T1000 (cell line): ENCODE results near the gene TCERG1L.
"Not testable (repeated sequence)": the region's sequence is repeated elsewhere in the genome, so short reads cannot be mapped to it uniquely, and the experiment has no call there.

Experiments
- DNase-seq: peaks from one replicate; lab custom pipeline; 2025; ENCODE audit warnings: mixed read lengths; lab: John Stamatoyannopoulos, UW

TCERG1L gene

DNA sequence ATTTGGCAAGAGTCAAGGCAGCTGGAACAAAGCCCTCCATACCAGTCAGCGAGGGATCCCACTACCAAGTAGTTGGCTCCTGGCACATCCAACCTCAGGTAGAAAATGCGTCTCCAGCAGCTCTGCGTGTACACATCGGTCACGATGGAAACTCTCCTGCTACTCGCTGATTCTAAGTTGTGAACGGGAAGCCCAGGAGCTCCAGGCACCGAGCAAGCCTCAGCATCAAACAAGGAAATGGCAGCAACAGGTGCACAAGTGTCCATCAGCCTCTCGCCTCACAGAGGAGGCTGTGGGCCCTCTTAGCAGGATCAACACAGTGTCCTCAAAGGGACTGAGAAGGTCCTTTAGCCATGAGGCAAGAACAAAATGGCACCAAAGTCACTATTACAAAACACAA, 127.0 kb downstream of the TCERG1L start:
- DNase-seq = no peak

DNA sequence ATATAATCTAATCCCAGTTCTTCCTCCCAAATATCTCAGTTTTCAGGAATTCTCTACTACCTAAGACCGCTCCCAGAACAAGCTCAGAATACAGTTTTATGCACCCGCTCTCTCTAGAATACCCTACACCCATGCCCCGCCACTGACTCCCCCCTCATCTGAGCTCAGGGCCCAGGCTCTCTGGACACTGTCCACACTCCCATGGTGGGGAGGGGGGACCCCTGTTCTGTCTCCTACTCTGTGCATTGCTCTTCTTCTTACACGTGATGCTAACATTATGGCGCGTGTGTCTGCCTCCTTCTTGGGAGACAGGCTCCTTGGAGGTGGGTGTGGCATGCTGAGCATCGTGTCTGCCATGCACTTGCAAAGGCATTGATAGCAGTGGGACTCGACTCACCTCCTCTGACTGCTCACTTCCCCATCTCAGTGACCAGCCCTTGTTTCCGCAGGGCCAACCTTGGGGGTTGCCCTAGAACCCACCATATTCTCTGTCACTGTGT, 127.9 kb downstream of the TCERG1L start:
- no peak for DNase-seq

DNA sequence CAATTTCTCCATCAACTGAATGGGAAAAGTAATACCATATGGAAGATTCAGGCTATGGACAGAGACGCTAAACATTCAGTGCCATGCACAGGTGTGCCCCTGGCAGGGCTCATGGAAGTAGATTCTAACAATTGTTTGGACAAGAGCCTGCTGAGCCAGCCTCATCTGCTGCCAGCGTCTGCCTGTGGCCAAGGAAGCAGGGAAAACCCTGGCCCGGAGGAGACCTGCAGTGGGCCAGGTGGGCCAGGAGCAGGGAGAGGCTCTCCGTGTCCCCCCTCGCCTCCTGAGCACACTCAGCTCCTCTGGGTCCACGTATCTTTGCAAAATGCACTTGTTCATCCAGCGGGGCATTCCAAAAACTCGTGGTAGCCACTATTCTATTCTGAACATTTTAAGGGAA, 130.1 kb downstream of the TCERG1L start:
- no peak for DNase-seq

GRCh38 chr10:131180740-131181415, 130.6 kb downstream of the TCERG1L start:
- DNase-seq = no peak

DNA sequence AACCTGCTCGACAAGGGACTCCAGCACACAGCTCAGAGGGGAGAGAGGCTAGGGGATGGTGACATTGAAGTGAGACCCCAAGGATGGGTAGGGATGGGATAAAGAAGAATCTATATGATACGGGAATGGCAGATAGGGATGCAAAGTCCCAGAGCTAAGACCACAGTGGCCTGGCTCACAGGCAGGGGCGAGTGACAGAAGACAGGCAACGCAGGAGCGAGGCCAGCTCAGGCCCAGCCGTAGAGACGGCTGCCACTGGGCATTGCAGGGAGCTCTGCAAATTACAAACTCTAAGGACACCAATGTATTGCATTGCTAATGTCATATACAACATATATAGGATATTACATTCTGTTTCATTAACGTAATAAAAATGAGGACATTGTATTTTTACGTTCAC, 131.4 kb downstream of the TCERG1L start:
- no peak for DNase-seq

DNA sequence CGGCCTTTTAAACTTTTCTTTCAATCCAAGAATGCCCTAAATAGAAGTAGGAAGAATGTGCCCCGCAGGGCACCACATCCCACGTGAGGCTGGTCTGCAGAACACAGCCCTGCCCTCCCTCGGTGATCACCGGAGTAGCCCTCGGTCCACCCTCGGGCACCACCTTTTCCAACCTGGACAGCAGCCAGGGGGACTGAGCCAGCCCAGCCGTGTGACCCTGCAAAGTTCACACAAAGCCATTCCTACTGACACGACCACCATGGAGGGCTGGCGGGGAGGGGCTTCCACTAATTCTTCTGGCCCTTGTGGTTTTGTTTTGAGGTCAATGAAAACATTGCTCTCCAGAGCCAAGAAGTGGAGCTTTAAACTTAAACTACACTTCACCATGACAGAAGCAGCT, 132.2 kb downstream of the TCERG1L start:
- no peak for DNase-seq

DNA sequence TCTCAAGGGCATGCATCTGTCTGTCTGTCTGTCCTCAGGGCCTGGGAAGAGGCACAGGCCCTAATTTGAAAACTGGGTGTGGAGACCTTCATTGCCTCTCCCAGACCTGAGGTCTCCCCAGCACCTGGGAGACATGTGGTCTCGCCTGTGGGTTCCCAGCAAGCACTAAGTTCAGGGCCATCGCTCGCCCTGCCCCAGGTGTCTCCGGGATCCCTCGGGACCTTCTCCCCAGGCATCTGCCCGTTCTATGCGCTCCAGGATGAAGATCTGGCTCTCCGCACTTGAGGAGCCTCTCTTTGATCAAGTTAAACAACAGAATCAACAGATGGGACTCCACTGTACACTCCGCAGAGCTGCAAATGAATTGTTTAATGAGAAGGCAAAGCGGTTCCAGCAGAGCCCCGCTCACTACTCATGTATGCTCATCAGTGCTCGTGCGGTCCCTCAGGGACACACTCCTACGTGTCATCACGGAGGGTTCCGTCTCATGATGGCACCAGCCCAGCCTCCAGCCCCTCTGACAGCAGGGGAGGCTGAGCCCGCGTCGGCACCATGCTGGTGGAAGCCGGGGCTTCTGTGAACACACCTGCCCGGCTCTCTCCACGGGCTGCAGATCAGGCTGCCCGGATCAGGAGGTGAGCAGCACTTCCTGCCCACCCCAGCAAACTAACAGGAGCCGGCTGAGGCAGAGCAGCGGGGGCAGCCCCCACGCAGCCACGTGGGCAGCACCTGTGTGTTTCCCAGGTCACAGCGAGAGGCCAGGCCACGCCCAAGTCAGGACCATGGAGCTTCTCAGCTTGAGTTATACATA, 132.8 kb downstream of the TCERG1L start:
- no peak for DNase-seq

DNA sequence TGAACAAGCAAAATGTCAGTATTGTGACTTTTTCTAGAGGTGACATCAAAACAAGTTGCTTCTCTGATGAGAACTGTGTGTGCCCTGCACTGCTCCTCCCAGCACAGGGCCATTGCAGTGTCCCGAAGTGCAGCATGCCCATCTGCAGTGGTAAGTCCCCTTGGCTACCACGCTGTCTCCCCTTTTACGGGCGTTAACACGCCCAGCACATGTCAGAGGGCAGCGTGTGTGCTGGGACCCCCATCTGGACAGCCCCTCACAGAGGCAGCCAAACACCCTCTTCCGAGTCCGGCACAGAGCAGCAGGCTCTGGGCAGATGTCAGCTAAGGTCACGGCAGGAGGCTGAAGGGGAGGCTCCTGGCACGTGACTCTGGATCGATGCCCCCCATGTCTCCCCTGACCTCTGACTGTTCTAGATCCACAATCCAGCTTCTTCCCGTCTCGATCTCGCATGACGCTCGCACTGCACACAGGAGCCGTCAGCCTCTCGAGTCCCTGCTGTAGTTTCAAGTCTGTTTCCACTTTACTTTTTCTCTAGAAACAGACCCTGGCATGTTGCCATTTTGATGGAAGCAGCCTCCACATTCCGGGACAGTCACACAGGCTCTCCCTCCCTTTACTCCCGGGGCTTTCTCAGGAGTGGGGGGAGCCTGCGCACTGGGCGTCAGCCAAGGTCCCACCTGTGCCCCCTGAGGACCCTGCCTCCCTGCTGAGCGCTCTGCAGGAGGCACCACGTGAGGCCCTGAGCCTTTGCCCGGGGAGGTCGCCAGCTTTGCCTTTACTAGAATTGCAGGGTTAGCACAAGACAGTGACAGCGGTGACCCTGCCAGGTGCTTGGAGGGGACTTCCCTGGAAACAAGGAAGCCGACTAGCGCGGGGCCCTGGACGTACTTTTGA, 133.8 kb downstream of the TCERG1L start:
- DNase-seq = no peak

- DNase-seq = no peak
Measured at GRCh38 chr10:131176907-131177306, 134.6 kb downstream of the TCERG1L start.

- not testable (repeated sequence) for DNase-seq
Measured at GRCh38 chr10:131176324-131176723, 135.2 kb downstream of the TCERG1L start.

DNA sequence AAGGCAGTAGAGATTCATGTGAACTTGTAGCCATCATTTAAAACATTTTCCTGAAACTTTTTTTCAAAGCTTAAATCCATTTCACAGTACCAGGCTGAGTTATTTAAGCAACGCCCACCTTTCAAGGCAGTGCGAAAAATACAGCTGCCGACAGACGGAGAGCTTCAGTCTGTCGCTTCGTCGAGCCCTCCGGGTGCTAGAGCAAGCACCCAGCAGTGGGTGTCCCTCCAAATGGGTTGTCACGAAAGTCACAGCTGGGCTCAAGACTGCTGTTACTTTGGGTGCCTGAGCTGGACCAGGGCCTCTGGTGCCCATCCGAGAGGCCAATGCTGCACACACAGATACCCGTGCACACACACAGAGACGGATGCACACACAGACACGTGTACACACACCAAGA, 135.6 kb downstream of the TCERG1L start:
- DNase-seq = no peak

- DNase-seq = no peak
Measured at GRCh38 chr10:131174651-131175540, 136.6 kb downstream of the TCERG1L start.

DNA sequence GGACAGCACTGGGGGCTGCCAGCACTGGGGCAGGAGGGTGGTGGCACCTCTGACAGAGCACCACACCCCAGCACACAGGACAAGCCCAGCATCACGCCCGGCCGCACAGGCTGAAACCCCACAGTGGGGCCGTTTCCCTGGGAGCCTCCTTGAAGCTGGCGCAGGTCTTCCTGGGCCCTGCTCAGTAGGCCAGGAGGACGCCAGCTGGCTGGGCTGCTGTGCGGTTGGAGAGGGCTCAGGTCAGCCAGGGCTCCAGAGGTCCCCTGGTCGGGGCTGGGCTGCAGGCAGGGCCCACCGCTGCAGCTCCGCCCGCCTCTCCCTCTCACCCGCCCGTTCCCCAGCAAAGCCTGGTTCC, 137.3 kb downstream of the TCERG1L start:
- DNase-seq = no peak

GRCh38 chr10:131173484-131174210, 137.9 kb downstream of the TCERG1L start:
- no peak for DNase-seq

DNA sequence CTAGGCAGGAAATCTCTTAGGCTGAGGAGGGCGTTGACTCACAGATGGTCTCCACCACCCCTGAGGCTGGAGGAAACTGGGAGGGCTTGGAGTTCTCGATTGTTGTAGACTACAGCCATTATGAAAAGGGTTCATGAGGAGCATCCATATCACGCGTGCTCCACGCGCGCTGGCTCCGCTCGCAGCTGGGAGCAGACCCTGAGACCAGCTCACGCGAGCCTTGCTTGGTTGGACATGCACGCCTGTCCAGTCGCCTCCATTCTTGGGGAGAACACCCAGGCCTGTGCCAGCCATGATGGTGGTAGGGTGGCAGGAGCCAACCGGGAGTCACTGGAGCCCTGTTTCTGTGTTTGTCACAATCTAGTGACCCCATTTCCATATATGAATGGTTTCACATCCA, 139.1 kb downstream of the TCERG1L start:
- DNase-seq = no peak

DNA sequence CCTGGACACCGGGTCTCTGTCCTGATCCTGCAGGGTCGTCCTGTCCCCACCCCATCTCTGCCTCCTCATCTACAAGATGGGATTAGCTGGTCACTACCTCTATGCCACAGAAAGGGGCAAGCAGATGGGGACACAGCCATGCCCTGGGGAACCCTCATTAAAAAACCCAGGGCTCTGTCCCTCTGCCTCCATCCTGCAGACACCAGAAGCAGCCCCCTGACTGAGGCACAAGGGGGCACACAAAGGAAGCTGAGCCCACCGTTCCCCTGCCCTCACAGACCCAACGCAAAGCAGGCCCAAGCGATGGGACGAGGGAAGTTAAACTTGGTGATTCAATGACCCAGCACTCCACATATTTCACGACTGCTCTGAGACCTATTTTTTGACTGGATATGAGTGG, 142.4 kb downstream of the TCERG1L start:
- no peak for DNase-seq

- no peak for DNase-seq
Measured at GRCh38 chr10:131168238-131168875, 143.2 kb downstream of the TCERG1L start.

DNA sequence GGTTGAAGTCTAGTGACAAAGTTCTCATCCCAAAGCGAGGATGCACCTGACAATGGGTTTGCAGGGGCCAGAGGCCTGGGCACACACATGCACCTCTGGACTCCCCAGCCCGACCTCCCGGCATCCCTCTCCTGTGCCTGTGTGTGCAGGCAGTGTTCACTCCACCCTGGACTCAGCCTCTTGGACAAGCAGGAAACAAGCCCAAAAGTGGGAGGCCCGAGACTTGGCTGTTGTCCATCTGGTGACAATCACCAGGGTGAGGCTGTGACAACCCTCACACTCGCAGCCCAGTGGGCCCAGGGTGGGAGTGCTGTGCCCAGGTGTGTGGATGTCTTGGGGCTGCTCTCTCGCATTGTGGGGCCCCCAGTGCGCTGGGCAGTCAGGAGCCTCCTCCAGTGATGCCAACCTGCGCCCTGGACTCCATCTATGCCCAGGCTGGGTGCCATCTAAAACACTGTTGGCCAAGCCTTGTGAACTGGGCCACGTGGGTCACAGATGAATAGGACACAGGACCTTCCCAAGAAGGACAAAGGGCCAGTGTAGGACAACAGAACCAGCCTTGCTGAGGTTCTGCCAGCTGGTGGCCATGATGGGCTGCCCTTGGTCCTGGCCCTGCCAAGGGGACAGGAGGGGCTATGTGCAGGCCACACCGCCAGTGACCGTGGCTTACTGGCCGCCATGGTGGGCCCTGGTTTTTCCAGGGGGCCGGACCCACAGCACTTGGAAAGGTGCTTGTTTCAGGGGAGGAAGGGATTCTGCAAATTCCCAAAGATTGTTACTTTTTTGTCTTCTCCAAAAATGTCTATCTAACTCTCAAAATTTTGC, 144.3 kb downstream of the TCERG1L start:
- DNase-seq = no peak

GRCh38 chr10:131166486-131166885, 145.0 kb downstream of the TCERG1L start:
- DNase-seq = no peak
